Spinal cord (tissue), 10 donors: ENCODE results near the gene GPC6. TPM values are rescaled to one million over a fixed set of nuclear protein-coding genes. Genes with fewer than 3 reads are reported as not detected.

ENCODE experiments used
- DNase-seq, 6 donors: peaks; one replicate each; pipeline versions ENCODE4 v3.0.0 to v3.0.0-alpha.2; 2013 to 2015; ENCODE audit warnings: low spot score in 6 of 6, low read depth in 4 of 6
- H3K27ac ChIP-seq: one replicate; pipeline ENCODE4 v1.5.1; 2013; ENCODE audit warnings: low read depth, low read length, control low read depth
- H3K27me3 ChIP-seq: one replicate; pipeline ENCODE4 v1.6.1; 2013; ENCODE audit warnings: low read length; ENCODE audit not compliant: control insufficient read depth, insufficient read depth
- H3K36me3 ChIP-seq: one replicate; pipeline ENCODE4 v1.6.1; 2013; ENCODE audit warnings: low read length; ENCODE audit not compliant: control insufficient read depth, insufficient read depth
- H3K4me1 ChIP-seq: one replicate; pipeline ENCODE4 v1.6.1; 2013; ENCODE audit warnings: low read length; ENCODE audit not compliant: control insufficient read depth, insufficient read depth
- H3K4me3 ChIP-seq: one replicate; pipeline ENCODE4 v1.5.1; 2013; ENCODE audit warnings: low read depth, low read length, control low read depth
- H3K9me3 ChIP-seq: one replicate; pipeline ENCODE4 v1.6.1; 2013; ENCODE audit warnings: low read length; ENCODE audit not compliant: control insufficient read depth, insufficient read depth
- WGBS: methylation state at CpG from one replicate; pipeline ENCODE4 v1.1.5; 2013; ENCODE audit warnings: missing lambda C conversion rate; ENCODE audit not compliant: insufficient coverage; 5-methylcytosine and 5-hydroxymethylcytosine counted together
- polyA plus RNA-seq, 2 donors: library from polyadenylated mRNA; unstranded; fragments of 120-200 nt; gene quantifications; one replicate each; pipeline ENCODE4 v1.2.1, GENCODE V29; 2013; ENCODE audit not compliant: insufficient read length in 2 of 2
- total RNA-seq, 2 donors: library from RNA; depleted of rRNA in 1 of 2; stranded (reverse); fragments of 120-200 nt in 1 of 2; fragments of >200 nt in 1 of 2; gene quantifications; one replicate each; pipeline versions ENCODE4 v1.2.3 to v1.2.4, GENCODE V29; 2013 to 2014
- donor health status: healthy.

GPC6 gene
- total and polyA plus RNA-seq, 4 donors: 19.8 to 109 (median 46.0) TPM

DNA sequence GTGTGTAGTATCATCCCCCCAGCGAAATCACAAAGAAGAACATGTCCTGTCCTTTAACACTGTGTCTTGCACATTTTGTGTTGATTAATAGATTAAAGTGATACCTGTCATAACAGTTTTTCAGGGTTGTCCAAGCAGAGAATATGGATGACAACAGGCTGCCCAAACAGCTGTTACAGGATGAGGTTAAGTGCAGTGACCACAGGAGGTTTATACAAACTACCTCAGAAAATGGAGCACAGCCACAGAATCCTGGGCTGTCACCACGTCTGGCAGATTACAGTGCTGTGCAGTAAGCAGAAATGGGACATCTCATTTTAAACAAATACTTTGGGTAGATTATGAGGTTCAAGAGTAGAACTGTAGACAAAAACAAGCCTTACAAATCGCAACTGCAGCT, 677.3 kb downstream of the GPC6 start:
- no peaks in the 10 kb centered on the region for H3K4me1 ChIP-seq
- H3K9me3 ChIP-seq: no peaks in the 10 kb centered on the region
- peak in 1 of 6 donors; percentile 25 for DNase-seq
- no peaks in the 10 kb centered on the region for H3K27me3 ChIP-seq
- no peak overlapping the region for H3K27ac ChIP-seq
- H3K4me3 ChIP-seq: no peak overlapping the region
- no CpG with 5 or more reads among the region's 3 CpGs for WGBS
- H3K36me3 ChIP-seq: no peaks in the 10 kb centered on the region

DNA sequence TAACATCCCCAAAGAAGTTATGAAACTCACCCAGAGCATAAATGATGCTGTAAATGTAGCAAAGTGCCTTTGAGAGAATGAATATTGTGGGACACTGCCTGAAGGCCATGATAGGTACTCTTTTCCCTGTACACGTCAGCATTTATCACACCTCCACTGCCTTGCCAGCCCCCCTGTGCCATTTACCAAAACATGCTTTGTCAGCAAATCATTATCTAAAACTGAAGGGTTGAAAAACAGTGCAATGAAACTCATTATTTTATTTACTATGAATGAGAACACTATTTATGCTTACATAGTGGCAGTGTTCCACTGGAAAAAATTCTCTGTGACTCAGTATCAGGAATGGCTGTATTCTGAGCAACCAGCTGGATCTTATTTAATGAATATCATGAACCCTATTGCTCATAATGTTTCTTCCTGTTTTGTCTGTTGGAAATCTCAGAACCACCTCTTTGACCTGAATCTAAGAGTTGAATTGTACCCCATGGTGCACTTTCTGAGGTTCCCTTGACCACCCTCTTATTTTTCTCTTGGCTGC, 688.7 kb downstream of the GPC6 start:
- no peaks in the 10 kb centered on the region for H3K36me3 ChIP-seq
- no peak overlapping the region for H3K27ac ChIP-seq
- no peak for DNase-seq
- H3K27me3 ChIP-seq: no peaks in the 10 kb centered on the region
- H3K4me1 ChIP-seq: no peaks in the 10 kb centered on the region
- no peak overlapping the region for H3K4me3 ChIP-seq
- H3K9me3 ChIP-seq: no peaks in the 10 kb centered on the region
- no CpG with 5 or more reads among the region's 1 CpG for WGBS

DNA sequence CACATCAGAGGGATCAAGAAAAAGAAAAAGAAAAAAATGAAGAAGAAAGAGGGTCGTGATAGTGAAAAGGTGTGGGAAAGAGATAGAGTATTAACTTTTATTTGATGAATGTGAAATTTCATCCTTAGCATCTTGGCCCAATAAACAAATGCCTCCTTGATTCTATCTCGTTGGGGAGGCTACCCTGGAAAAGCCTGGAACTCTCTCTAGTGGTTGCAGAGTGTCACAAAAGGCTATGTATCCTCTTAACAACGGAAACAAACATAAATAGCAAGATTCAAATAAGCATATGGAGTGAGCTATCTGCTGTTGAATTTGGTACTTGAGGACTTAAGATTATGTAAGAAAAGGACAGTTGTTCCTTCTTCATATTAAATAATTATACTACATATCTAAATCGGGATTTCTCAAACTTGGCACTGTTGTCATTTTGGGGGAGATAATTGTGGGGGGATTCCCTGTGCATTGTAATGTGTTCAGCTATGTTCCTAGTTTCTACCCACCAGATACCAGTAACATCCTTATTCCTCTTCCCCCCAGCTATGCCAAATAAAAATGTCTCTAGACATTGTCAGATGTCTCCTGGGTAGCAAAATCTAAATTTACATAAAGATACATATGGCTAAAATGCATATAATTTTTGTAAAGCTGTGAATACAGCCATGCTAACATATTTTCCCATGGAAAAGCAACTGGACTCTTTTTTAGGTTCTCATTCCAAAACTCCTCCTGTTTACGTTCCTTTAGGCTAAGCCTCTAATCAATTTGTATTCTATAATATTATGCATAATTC, 695.7 kb downstream of the GPC6 start:
- Histone ChIP-seq H3K27ac (no peak overlapping the region), H3K36me3 (no peaks in the 10 kb centered on the region), H3K4me1 (no peaks in the 10 kb centered on the region), H3K4me3 (no peak overlapping the region), H3K27me3 (no peaks in the 10 kb centered on the region), H3K9me3 (no peaks in the 10 kb centered on the region)
- no CpG with 5 or more reads among the region's 5 CpGs for WGBS
- DNase-seq: peak in 2 of 6 donors; percentile 28 to 69

DNA sequence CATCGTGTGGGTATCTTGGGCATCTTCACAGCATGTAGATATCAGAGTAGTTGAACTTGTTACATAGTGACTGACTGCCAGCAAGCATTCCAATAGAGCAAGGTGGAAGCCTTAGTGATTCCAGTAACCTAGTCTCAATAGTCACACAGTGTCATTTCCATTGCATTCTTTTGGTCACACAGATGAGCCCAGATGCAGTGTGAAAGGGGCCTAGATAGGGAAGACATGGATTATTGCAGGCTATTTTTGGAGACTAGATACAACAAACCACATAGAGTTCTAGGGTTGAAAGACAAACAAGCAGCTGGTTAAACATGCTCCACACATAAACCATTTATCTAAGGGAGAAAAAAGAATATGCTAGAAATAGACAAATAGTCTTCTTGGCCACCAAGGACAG, 699.4 kb downstream of the GPC6 start:
- no peak overlapping the region for H3K4me3 ChIP-seq
- no peaks in the 10 kb centered on the region for H3K9me3 ChIP-seq
- WGBS: no CpG with 5 or more reads among the region's 1 CpG
- no peaks in the 10 kb centered on the region for H3K36me3 ChIP-seq
- no peaks in the 10 kb centered on the region for H3K4me1 ChIP-seq
- no peaks in the 10 kb centered on the region for H3K27me3 ChIP-seq
- DNase-seq: no peak
- no peak overlapping the region for H3K27ac ChIP-seq

DNA sequence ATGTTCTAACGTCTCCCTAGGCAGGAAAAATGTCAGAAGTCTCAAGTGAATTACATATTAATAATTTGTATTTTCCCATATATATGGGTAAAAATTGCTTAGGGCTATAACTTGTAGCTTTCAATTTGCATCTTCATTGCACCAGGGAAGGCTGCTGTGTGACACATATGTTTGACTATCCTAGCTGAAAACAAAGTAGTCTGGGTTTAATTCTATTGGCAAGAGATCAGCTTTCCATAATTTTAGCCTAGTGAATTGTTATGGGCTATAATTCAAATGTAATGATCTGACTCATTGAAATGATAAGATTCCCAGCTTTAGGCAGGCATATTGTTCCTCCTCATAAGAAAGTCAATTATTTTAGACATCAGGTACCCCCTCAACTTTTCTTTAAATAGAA, 699.8 kb downstream of the GPC6 start:
- H3K36me3 ChIP-seq: no peaks in the 10 kb centered on the region
- H3K27ac ChIP-seq: no peak overlapping the region
- H3K4me3 ChIP-seq: no peak overlapping the region
- H3K9me3 ChIP-seq: no peaks in the 10 kb centered on the region
- no CpG with 5 or more reads among the region's 1 CpG for WGBS
- H3K4me1 ChIP-seq: no peaks in the 10 kb centered on the region
- DNase-seq: peak in 1 of 6 donors; percentile 61
- H3K27me3 ChIP-seq: no peaks in the 10 kb centered on the region

DNA sequence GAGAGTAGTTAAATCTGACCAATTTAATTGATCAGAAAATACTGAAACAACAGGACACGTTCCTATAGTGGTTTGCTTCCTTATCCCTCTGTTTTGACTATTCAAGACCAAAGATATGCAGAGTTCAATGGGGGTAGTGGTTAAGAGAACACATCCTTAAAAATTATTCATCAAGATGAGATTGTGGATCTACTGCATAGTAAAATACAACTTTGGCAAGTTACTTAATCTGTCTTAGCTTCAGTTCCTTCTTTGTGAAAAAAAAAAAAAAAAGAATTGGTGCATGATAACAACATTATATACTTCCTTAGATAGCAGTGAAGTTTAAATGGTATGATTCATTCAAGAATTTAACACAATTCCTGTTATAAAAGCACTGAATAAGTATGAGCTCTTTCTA, 700.8 kb downstream of the GPC6 start:
- no peaks in the 10 kb centered on the region for H3K9me3 ChIP-seq
- WGBS: no CpG with 5 or more reads among the region's 1 CpG
- H3K4me1 ChIP-seq: no peaks in the 10 kb centered on the region
- no peaks in the 10 kb centered on the region for H3K27me3 ChIP-seq
- no peaks in the 10 kb centered on the region for H3K36me3 ChIP-seq
- H3K4me3 ChIP-seq: no peak overlapping the region
- DNase-seq: no peak
- no peak overlapping the region for H3K27ac ChIP-seq

DNA sequence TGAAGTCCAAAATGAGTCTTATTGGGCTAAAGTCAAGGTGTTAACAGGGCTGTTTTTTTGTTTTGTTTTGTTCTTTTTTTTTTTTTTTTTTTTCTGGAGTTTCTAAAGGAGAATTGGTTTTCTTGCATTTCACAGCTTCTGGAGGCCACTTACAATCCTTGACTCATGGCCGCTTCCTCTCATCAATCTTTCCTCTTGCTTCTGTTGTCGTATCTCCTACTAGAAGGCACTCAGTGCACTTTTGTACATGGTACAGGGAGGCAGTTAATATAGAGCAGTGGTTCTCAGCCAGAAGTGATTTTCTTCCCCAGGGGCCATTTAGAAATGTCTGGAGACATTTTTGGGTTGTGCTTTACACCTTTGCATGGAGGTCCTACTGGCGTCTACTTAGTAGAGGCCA, 706.3 kb downstream of the GPC6 start:
- WGBS: no CpG with 5 or more reads among the region's 3 CpGs
- Histone ChIP-seq H3K4me3 (no peak overlapping the region), H3K9me3 (no peaks in the 10 kb centered on the region), H3K4me1 (no peaks in the 10 kb centered on the region), H3K36me3 (no peaks in the 10 kb centered on the region), H3K27ac (no peak overlapping the region), H3K27me3 (no peaks in the 10 kb centered on the region)
- DNase-seq: no peak

DNA sequence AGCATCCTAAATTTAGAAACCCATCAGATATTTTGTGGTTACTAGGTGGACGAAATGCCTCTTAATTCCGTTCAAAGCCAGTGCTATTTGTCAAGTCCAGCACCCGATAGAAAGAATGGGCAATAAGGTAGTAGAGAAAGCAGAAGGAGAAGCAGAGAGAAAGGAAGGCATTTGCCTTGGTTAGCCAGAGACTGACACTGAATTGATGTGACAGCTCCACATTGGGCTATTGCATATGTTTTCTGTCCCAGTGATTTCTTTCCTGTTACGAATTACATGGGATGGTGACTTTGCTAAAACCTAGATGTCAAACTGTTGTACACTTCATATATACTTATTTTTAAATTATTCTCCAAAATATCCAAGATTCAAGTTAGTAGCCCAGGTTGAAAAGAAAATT, 710.3 kb downstream of the GPC6 start:
- Histone ChIP-seq H3K4me3 (no peak overlapping the region), H3K27me3 (no peaks in the 10 kb centered on the region), H3K9me3 (no peaks in the 10 kb centered on the region), H3K27ac (no peak overlapping the region), H3K4me1 (no peaks in the 10 kb centered on the region), H3K36me3 (no peaks in the 10 kb centered on the region)
- DNase-seq: no peak
- WGBS: 53% methylated on average over 3 of the region's 4 CpGs

DNA sequence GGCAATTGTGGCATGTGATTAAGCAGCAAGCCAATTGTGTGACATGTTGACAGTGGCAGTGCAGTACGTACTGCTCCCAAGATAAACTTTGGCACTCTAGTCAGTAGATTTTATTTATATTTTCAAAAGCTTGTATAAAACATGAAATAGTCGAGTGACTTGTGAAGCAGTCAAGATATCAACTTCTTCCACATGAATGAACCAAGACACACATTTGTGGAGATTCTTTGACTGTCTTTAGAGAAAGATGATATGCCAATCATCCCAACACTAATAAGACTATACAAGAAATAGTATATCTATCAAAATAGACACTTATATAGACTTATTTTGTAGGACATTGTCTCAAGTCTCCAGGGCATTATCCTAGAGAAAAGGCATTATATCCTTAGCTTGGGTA, 714.8 kb downstream of the GPC6 start:
- Histone ChIP-seq H3K4me3 (no peak overlapping the region), H3K4me1 (no peaks in the 10 kb centered on the region), H3K9me3 (no peaks in the 10 kb centered on the region), H3K27ac (no peak overlapping the region), H3K27me3 (no peaks in the 10 kb centered on the region), H3K36me3 (no peaks in the 10 kb centered on the region)
- DNase-seq: no peak
- WGBS: no CpG with 5 or more reads among the region's 2 CpGs

DNA sequence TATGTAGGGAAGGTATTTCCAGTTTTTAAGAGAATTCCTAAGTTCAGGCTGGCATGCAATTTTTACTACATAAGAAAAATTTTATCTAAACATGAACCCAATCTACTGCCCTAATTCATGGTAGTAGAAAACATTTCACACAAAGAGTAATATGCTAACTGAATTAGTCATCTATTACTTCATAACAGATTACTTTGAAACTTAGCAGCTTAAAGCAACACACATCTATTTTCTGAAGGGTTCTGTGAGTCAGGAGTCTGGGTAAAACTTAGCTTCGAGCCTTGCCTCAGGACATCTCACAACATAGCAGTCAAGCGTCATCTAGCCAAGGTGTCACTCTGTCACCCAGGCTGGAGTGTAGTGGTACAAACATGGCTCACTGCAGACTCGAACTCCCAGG, 715.4 kb downstream of the GPC6 start:
- 100% methylated on average over 2 of the region's 3 CpGs for WGBS
- Histone ChIP-seq H3K4me3 (no peak overlapping the region), H3K27me3 (no peaks in the 10 kb centered on the region), H3K36me3 (no peaks in the 10 kb centered on the region), H3K9me3 (no peaks in the 10 kb centered on the region), H3K27ac (no peak overlapping the region), H3K4me1 (no peaks in the 10 kb centered on the region)
- DNase-seq: no peak
